H1 (cell line): ENCODE data around the gene SH3BP5. TPM values are rescaled to one million over a fixed set of nuclear protein-coding genes. Genes with fewer than 3 reads are reported as not detected.

Experiments used
- CTCF ChIA-PET: fragments of 300-600 bp; sonication (Branson Sonifier 250); formaldehyde crosslinking; loops from one replicate; lab custom pipeline; 2021; ENCODE audit not compliant: partially characterized antibody; lab: Charles Lee
- POLR2A ChIA-PET: fragments of 300-600 bp; sonication (Branson Sonifier 250); formaldehyde crosslinking; loops from one replicate; lab custom pipeline; 2021; ENCODE audit warnings: inconsistent platforms; ENCODE audit not compliant: partially characterized antibody; lab: Charles Lee
- DNase-seq, 2 experiments: peaks; one replicate each; pipeline versions ENCODE4 v3.0.0 to v3.0.0-alpha.2; 2010 to 2022; ENCODE audit warnings: low spot score in 2 of 2, low read depth in 1 of 2, mixed read lengths in 1 of 2
- FAIRE-seq: peaks from 2 replicates; lab custom pipeline; 2011; peaks lifted over from hg19 to GRCh38; lab: Jason Lieb, UNC
- H2AFZ ChIP-seq: 2 replicates; pipeline ENCODE4 v1.8.1; 2012; ENCODE audit warnings: low read length, inconsistent platforms
- H2AK5ac ChIP-seq: 2 replicates; pipeline ENCODE4 v1.6.1; 2013; ENCODE audit warnings: low read depth, low read length
- H2BK120ac ChIP-seq: replicated peaks from 2 replicates; pipeline ENCODE3; 2013; ENCODE audit warnings: low read depth, low read length, inconsistent platforms
- H2BK12ac ChIP-seq: 2 replicates; pipeline ENCODE4 v1.6.1; 2013; ENCODE audit warnings: low read depth, low read length
- H2BK15ac ChIP-seq: 2 replicates; pipeline ENCODE4 v1.6.1; 2013; ENCODE audit warnings: low read length
- H2BK20ac ChIP-seq: 2 replicates; pipeline ENCODE4 v1.6.1; 2013; ENCODE audit warnings: low read length
- H2BK5ac ChIP-seq: 2 replicates; pipeline ENCODE4 v1.6.1; 2013; ENCODE audit warnings: low read depth, low read length
- H3K14ac ChIP-seq: 2 replicates; pipeline ENCODE4 v1.6.1; 2013; ENCODE audit warnings: inconsistent platforms; ENCODE audit not compliant: insufficient read length
- H3K18ac ChIP-seq: 2 replicates; pipeline ENCODE4 v1.6.1; 2013; ENCODE audit warnings: low read length; ENCODE audit errors: extremely low read depth
- H3K23ac ChIP-seq: 2 replicates; pipeline ENCODE4 v1.6.1; 2013; ENCODE audit warnings: inconsistent platforms; ENCODE audit not compliant: insufficient read length
- H3K23me2 ChIP-seq: 2 replicates; pipeline ENCODE4 v1.6.1; 2013; ENCODE audit warnings: low read depth, low read length
- H3K27ac ChIP-seq: 2 replicates; pipeline ENCODE4 v1.6.1; 2011; ENCODE audit warnings: low read depth, low read length, inconsistent platforms
- H3K27me3 ChIP-seq, 4 experiments: replicated peaks in 1 of 4; 1 replicate in 1 of 4; 2 replicates in 3 of 4; pipeline versions ENCODE4 v1.6.1 to v1.8.1; 2011 to 2013; ENCODE audit warnings: low read length in 3 of 4, mild to moderate bottlenecking in 3 of 4, inconsistent platforms in 2 of 4, mixed read lengths in 2 of 4, moderate library complexity in 1 of 4; ENCODE audit not compliant: control insufficient read depth in 3 of 4, insufficient read depth in 3 of 4; ENCODE audit errors: extremely low read depth in 1 of 4
- H3K36me3 ChIP-seq, 4 experiments: 2 replicates each; pipeline versions ENCODE4 v1.6.1 to v1.8.1; 2011 to 2013; ENCODE audit warnings: mild to moderate bottlenecking in 4 of 4, low read length in 3 of 4, moderate library complexity in 2 of 4, control low read depth in 1 of 4, inconsistent platforms in 1 of 4; ENCODE audit not compliant: insufficient read depth in 4 of 4, control insufficient read depth in 2 of 4
- H3K4ac ChIP-seq: replicated peaks from 2 replicates; pipeline ENCODE3; 2013; ENCODE audit warnings: low read length, low read depth, mixed read lengths, inconsistent platforms; ENCODE audit not compliant: insufficient read length
- H3K4me1 ChIP-seq, 4 experiments: replicated peaks in 1 of 4; 1 replicate in 1 of 4; 2 replicates in 3 of 4; pipeline versions ENCODE4 v1.6.1 to v1.8.1; 2011 to 2013; ENCODE audit warnings: low read length in 3 of 4, inconsistent platforms in 2 of 4, mixed read lengths in 1 of 4; ENCODE audit not compliant: insufficient read depth in 4 of 4, control insufficient read depth in 3 of 4
- H3K4me2 ChIP-seq, 2 experiments: 2 replicates each; pipeline versions ENCODE4 v1.6.1 to v1.8.1; 2011 to 2013; ENCODE audit warnings: low read depth in 2 of 2, low read length in 2 of 2, control low read depth in 1 of 2, inconsistent platforms in 1 of 2, mild to moderate bottlenecking in 1 of 2; ENCODE audit not compliant: insufficient read depth in 1 of 2
- H3K4me3 ChIP-seq, 4 experiments: fragments of 200-600, 300-600 bp in 1 of 4; sonication (generic), shearing (Covaris generic), sonication (Bioruptor Twin) in 1 of 4; 2 replicates each; pipeline versions ENCODE4 v1.5.1 to v1.8.1; 2011 to 2016; ENCODE audit warnings: low read length in 4 of 4, low read depth in 3 of 4, control low read depth in 2 of 4, inconsistent platforms in 2 of 4, mild to moderate bottlenecking in 2 of 4, mixed read lengths in 1 of 4, moderate library complexity in 1 of 4; ENCODE audit not compliant: insufficient read depth in 2 of 4; ENCODE audit errors: extremely low read depth in 1 of 4
- H3K56ac ChIP-seq: replicated peaks from 2 replicates; pipeline ENCODE3; 2013; ENCODE audit warnings: low read depth, mild to moderate bottlenecking, mixed read lengths, low read length, inconsistent platforms; ENCODE audit not compliant: insufficient read length
- H3K79me1 ChIP-seq: 2 replicates; pipeline ENCODE4 v1.6.1; 2013; ENCODE audit warnings: low read depth, low read length, control low read depth
- H3K79me2 ChIP-seq, 2 experiments: 2 replicates each; pipeline versions ENCODE4 v1.6.1 to v1.8.1; 2012 to 2013; ENCODE audit warnings: low read length in 2 of 2, mild to moderate bottlenecking in 2 of 2, inconsistent platforms in 1 of 2; ENCODE audit not compliant: insufficient read depth in 2 of 2, control insufficient read depth in 1 of 2
- H3K9ac ChIP-seq, 4 experiments: replicated peaks in 1 of 4; 1 replicate in 1 of 4; 2 replicates in 3 of 4; pipeline versions ENCODE4 v1.6.1 to v1.8.1; 2011 to 2013; ENCODE audit warnings: low read depth in 3 of 4, low read length in 3 of 4, control low read depth in 2 of 4, mild to moderate bottlenecking in 2 of 4, moderate library complexity in 2 of 4, inconsistent platforms in 1 of 4; ENCODE audit errors: extremely low read depth in 1 of 4
- H3K9me3 ChIP-seq, 2 experiments: 2 replicates each; pipeline versions ENCODE4 v1.6.1 to v1.8.1; 2012 to 2013; ENCODE audit warnings: mild to moderate bottlenecking in 2 of 2, moderate library complexity in 2 of 2, control low read depth in 1 of 2, inconsistent platforms in 1 of 2, low read depth in 1 of 2, low read length in 1 of 2, mixed read lengths in 1 of 2; ENCODE audit not compliant: insufficient read depth in 2 of 2
- H4K20me1 ChIP-seq, 2 experiments: replicated peaks in 1 of 2; 2 replicates each; pipeline versions ENCODE3 to v1.8.1; 2011 to 2013; ENCODE audit warnings: inconsistent platforms in 2 of 2, low read length in 2 of 2, mild to moderate bottlenecking in 1 of 2; ENCODE audit not compliant: insufficient read depth in 2 of 2, control insufficient read depth in 1 of 2
- H4K5ac ChIP-seq: 2 replicates; pipeline ENCODE4 v1.6.1; 2013; ENCODE audit warnings: low read length, low read depth, mixed read lengths, inconsistent platforms; ENCODE audit not compliant: insufficient read length
- H4K8ac ChIP-seq: 2 replicates; pipeline ENCODE4 v1.8.0; 2013; ENCODE audit warnings: mild to moderate bottlenecking, moderate library complexity, low read length, inconsistent platforms; ENCODE audit not compliant: insufficient read depth; ENCODE audit errors: extremely low read depth
- H4K91ac ChIP-seq: replicated peaks from 2 replicates; pipeline ENCODE3; 2013; ENCODE audit warnings: low read length, mixed read lengths, inconsistent platforms; ENCODE audit not compliant: insufficient read length
- CBX8 ChIP-seq: fragments of 300-800, 300-1000 bp; sonication (generic); IDR thresholded peaks from 2 replicates; pipeline ENCODE4 v1.7.1; 2016; ENCODE audit warnings: low read depth, low read length, borderline replicate concordance
- EZH2 ChIP-seq: fragments of 200-600 bp; sonication (generic); IDR thresholded peaks from 2 replicates; pipeline ENCODE4 v1.7.1; 2012; ENCODE audit warnings: low read depth, mild to moderate bottlenecking, moderate library complexity, low read length, inconsistent platforms; ENCODE audit not compliant: severe bottlenecking
- FOSL1 ChIP-seq: IDR thresholded peaks from 2 replicates; pipeline ENCODE4 v1.6.1; 2011; ENCODE audit warnings: mild to moderate bottlenecking, low read depth, low read length, moderate library complexity; ENCODE audit not compliant: insufficient read depth
- GTF2F1 ChIP-seq: IDR thresholded peaks from 2 replicates; pipeline ENCODE4 v1.6.1; 2012; ENCODE audit warnings: low read depth, low read length, improper control_type of control experiment, borderline replicate concordance
- JUND ChIP-seq: IDR thresholded peaks from 2 replicates; pipeline ENCODE4 v1.6.1; 2011; ENCODE audit warnings: mild to moderate bottlenecking, improper control_type of control experiment, low read length
- RFX5 ChIP-seq: IDR thresholded peaks from 2 replicates; pipeline ENCODE4 v1.6.1; 2011; ENCODE audit warnings: low read depth, low read length, improper control_type of control experiment, borderline replicate concordance
- SAP30 ChIP-seq: fragments of 300-600 bp; sonication (generic); IDR thresholded peaks from 2 replicates; pipeline ENCODE4 v1.7.1; 2012; ENCODE audit warnings: low read length, moderate library complexity, mild to moderate bottlenecking, inconsistent platforms; ENCODE audit not compliant: insufficient read depth, insufficient replicate concordance
- SP2 ChIP-seq: IDR thresholded peaks from 2 replicates; pipeline ENCODE4 v1.6.1; 2012; ENCODE audit warnings: mild to moderate bottlenecking, low read length, inconsistent platforms
- USF2 ChIP-seq: IDR thresholded peaks from 2 replicates; pipeline ENCODE4 v1.6.1; 2011; ENCODE audit warnings: low read length, improper control_type of control experiment
- WGBS, 2 experiments: shearing (Covaris generic) in 1 of 2; methylation state at CpG; one replicate each; pipeline versions ENCODE4 v1.1.6 to v1.1.7; 2013 to 2015; ENCODE audit warnings: low lambda C conversion rate in 2 of 2, mixed read lengths in 2 of 2, inconsistent platforms in 1 of 2, low coverage in 1 of 2, missing lambda C conversion rate in 1 of 2; ENCODE audit not compliant: insufficient replicate concordance in 2 of 2, insufficient coverage in 1 of 2, insufficient read length in 1 of 2; ENCODE audit errors: extremely low coverage in 1 of 2, missing lambda C conversion rate in 1 of 2; 5-methylcytosine and 5-hydroxymethylcytosine counted together
- polyA plus RNA-seq, 7 experiments: library from polyadenylated mRNA; depleted of rRNA in 3 of 7; stranded (reverse) in 5 of 7; unstranded in 2 of 7; fragments of >200 nt in 5 of 7; fragments of 200-250 nt in 2 of 7; gene quantifications; 1 replicate in 5 of 7; 2 replicates in 1 of 7; 4 replicates in 1 of 7; pipeline versions ENCODE4 v1.2.1 to v1.2.3, GENCODE V29; 2011 to 2013; ENCODE audit warnings: missing spikeins in 2 of 7, mixed read lengths in 2 of 7
- total RNA-seq: library from RNA; stranded (reverse); fragmentation: NEBNext Ultra II Directional; extraction: Animal tissue kit (Norgen Biotek cat#: 25700); gene quantifications from 2 replicates; pipeline ENCODE4 v1.2.1, GENCODE V29; 2021

SH3BP5 gene
- total and polyA plus RNA-seq, 2 of the 8 experiments (the other 6 are each of a cell fraction or from before 2014, with no cell fraction given): 7.1 to 9.7 TPM

- H4K8ac ChIP-seq: no peak overlapping the region
- no peak for TF ChIP-seq JUND
- no peak for TF ChIP-seq GTF2F1
- TF ChIP-seq USF2: no peak
- no peak for TF ChIP-seq SP2
- no peak for TF ChIP-seq EZH2
- no peak for TF ChIP-seq SAP30
- TF ChIP-seq CBX8: no peak
- TF ChIP-seq RFX5: no peak
- TF ChIP-seq FOSL1: no peak
- H3K18ac ChIP-seq: no peak overlapping the region
- 83% methylated on average over 3 of the region's 3 CpGs; no CpG with 5 or more reads in 1 of the 2 experiments for WGBS, 2 experiments
- H3K4me2 ChIP-seq: no peak overlapping the region
- no peak overlapping the region for H2AFZ ChIP-seq
- no peak for DNase-seq
- ChIA-PET POLR2A (interaction anchor here (0.6 to 1.7 kb wide), 3 partner anchors 40 to 138 kb away, joined by 3 to 5 read pairs (median 3); partner anchors contain the start of gene SH3BP5), CTCF (interaction anchor here (0.7 to 15.5 kb wide), 49 partner anchors 9 to 291 kb away, joined by 3 to 227 read pairs (median 5); partner anchors contain the start of genes CAPN7 and SH3BP5)
- no peaks in the 10 kb centered on the region; a peak in 1 of 7 replicates for H3K4me1 ChIP-seq
- H2BK120ac ChIP-seq: no peak overlapping the region
- H3K4ac ChIP-seq: no peak overlapping the region
- H2BK15ac ChIP-seq: no peak overlapping the region
- no peak overlapping the region for H2BK5ac ChIP-seq
- no peak overlapping the region for H2AK5ac ChIP-seq
- no peak overlapping the region for H3K14ac ChIP-seq
- no peaks in the 10 kb centered on the region for H3K36me3 ChIP-seq
- H3K56ac ChIP-seq: no peak overlapping the region
- peaks cover 0 to 3% of the 10 kb centered on the region in 2 experiments for H4K20me1 ChIP-seq
- H3K23ac ChIP-seq: no peak overlapping the region
- no peak overlapping the region for H3K27ac ChIP-seq
- no peak for FAIRE-seq
- H3K79me2 ChIP-seq: no peaks in the 10 kb centered on the region
- H3K79me1 ChIP-seq: no peaks in the 10 kb centered on the region
- no peak overlapping the region for H4K5ac ChIP-seq
- no peak overlapping the region for H2BK12ac ChIP-seq
- no peaks in the 10 kb centered on the region for H3K23me2 ChIP-seq
- H4K91ac ChIP-seq: no peak overlapping the region
- no peak overlapping the region for H2BK20ac ChIP-seq
- H3K9ac ChIP-seq: no peak overlapping the region
- H3K9me3 ChIP-seq: no peaks in the 10 kb centered on the region
- no peaks in the 10 kb centered on the region for H3K27me3 ChIP-seq
- no peak overlapping the region for H3K4me3 ChIP-seq
Observed at GRCh38 chr3:15267502-15267901, 64.9 kb downstream of the SH3BP5 start.
